Amniotic stem cell (primary cell): ENCODE measurements around the gene UBL4A.

Source experiments
- DNase-seq: peaks from one replicate; lab custom pipeline; 2025; lab: John Stamatoyannopoulos, UW

UBL4A gene

GRCh38 chrX:154486396-154487207 lies at the start of gene UBL4A:
Gene UBL4A (minus strand): TSS chrX:154486615. CDS start chrX:154486584, 31 bp downstream.
- DNase-seq = no peak

GRCh38 chrX:154535892-154536291 lies 49.5 kb upstream of the UBL4A start:
- no peak for DNase-seq

GRCh38 chrX:154534526-154535322 lies 48.3 kb upstream of the UBL4A start:
- DNase-seq = peak; percentile 47

- DNase-seq = no peak
Measured at GRCh38 chrX:154532690-154533089, 46.3 kb upstream of the UBL4A start.

GRCh38 chrX:154531626-154532025 lies 45.2 kb upstream of the UBL4A start:
- no peak for DNase-seq

GRCh38 chrX:154530286-154530685 lies 43.9 kb upstream of the UBL4A start:
- no peak for DNase-seq

- DNase-seq = no peak
Measured at GRCh38 chrX:154529206-154529612, 42.8 kb upstream of the UBL4A start.

- peak; percentile 33 for DNase-seq
Measured at GRCh38 chrX:154526901-154527675, 40.7 kb upstream of the UBL4A start.

GRCh38 chrX:154525606-154526490 lies 39.4 kb upstream of the UBL4A start:
- no peak for DNase-seq

GRCh38 chrX:154519389-154519788 lies 33.0 kb upstream of the UBL4A start:
- no peak for DNase-seq

GRCh38 chrX:154517101-154517781 lies 30.8 kb upstream of the UBL4A start:
- DNase-seq = no peak

GRCh38 chrX:154516656-154517100 lies 30.3 kb upstream of the UBL4A start:
- no peak for DNase-seq

GRCh38 chrX:154515966-154516655 lies 29.7 kb upstream of the UBL4A start, which contains the start of gene FAM3A:
Gene FAM3A (minus strand): TSS chrX:154516232. CDS start chrX:154515772, 460 bp downstream.
- peak; percentile 58 for DNase-seq

GRCh38 chrX:154515090-154515965 lies 28.9 kb upstream of the UBL4A start:
- DNase-seq = no peak

- no peak for DNase-seq
Measured at GRCh38 chrX:154513716-154514115, 27.3 kb upstream of the UBL4A start.

GRCh38 chrX:154512879-154513553 lies 26.6 kb upstream of the UBL4A start:
- DNase-seq = no peak

GRCh38 chrX:154511761-154512160 lies 25.3 kb upstream of the UBL4A start:
- DNase-seq = no peak

GRCh38 chrX:154509455-154509854 lies 23.0 kb upstream of the UBL4A start:
- no peak for DNase-seq
